PC-9 (cell line): ENCODE measurements around the gene ACSL3. TPM values are rescaled to one million over a fixed set of nuclear protein-coding genes. Genes with fewer than 3 reads are reported as not detected.
A peak's percentile ranks its signal among the peaks of the same experiment; 100 is the strongest.

Experiments
- BruUV-seq: library from RNA; stranded (reverse); fragments of 400-500 nt; replicated peaks from 2 replicates; lab custom pipeline; 2021; lab: Mats Ljungman, UMichigan
- CTCF ChIA-PET: fragments of 300-600 bp; sonication (Branson Sonifier 250); formaldehyde crosslinking; loops from one replicate; lab custom pipeline; 2022; ENCODE audit warnings: antibody characterized with exemption; lab: Charles Lee
- POLR2A ChIA-PET: fragments of 300-600 bp; sonication (Branson Sonifier 250); formaldehyde crosslinking; loops from one replicate; lab custom pipeline; 2022; ENCODE audit warnings: antibody characterized with exemption; ENCODE audit not compliant: unreplicated experiment; lab: Charles Lee
- DNase-seq, 2 experiments: peaks; one replicate each; pipeline versions ENCODE4 v3.0.0 to v3.0.0-alpha.2; 2015 to 2022; ENCODE audit warnings: mixed read lengths in 1 of 2
- H2AFZ ChIP-seq: fragments of 200-600 bp; sonication (generic); 2 replicates; pipeline ENCODE4 v1.8.1; 2017; ENCODE audit warnings: antibody characterized with exemption
- H3F3A ChIP-seq: fragments of 200-600 bp; sonication (generic); 2 replicates; pipeline ENCODE4 v1.8.1; 2017; ENCODE audit warnings: antibody characterized with exemption, mild to moderate bottlenecking, low read depth; ENCODE audit not compliant: insufficient read depth
- H3K27ac ChIP-seq: fragments of 200-600 bp; sonication (generic); 2 replicates; pipeline ENCODE4 v1.6.1; 2016; ENCODE audit warnings: mixed run types
- H3K27me3 ChIP-seq: fragments of 200-600 bp; sonication (generic); 2 replicates; pipeline ENCODE4 v1.6.1; 2016; ENCODE audit warnings: low read depth, mixed run types; ENCODE audit not compliant: insufficient read depth
- H3K36me3 ChIP-seq: fragments of 200-600 bp; sonication (generic); 2 replicates; pipeline ENCODE4 v1.6.1; 2016; ENCODE audit warnings: low read depth, mixed run types
- H3K4me1 ChIP-seq: fragments of 200-600 bp; sonication (generic); replicated peaks from 2 replicates; pipeline ENCODE4 v1.6.1; 2016; ENCODE audit warnings: mixed run types; ENCODE audit not compliant: insufficient read depth
- H3K4me2 ChIP-seq: fragments of 200-600 bp; sonication (generic); 2 replicates; pipeline ENCODE4 v1.6.1; 2017; ENCODE audit warnings: mixed run types
- H3K4me3 ChIP-seq: fragments of 200-600 bp; sonication (generic); 2 replicates; pipeline ENCODE4 v1.6.1; 2016; ENCODE audit warnings: mixed run types
- H3K79me2 ChIP-seq: fragments of 200-600 bp; sonication (generic); 2 replicates; pipeline ENCODE4 v1.6.1; 2017; ENCODE audit warnings: low read depth, mixed run types
- H3K9me2 ChIP-seq: fragments of 200-600 bp; sonication (generic); 2 replicates; pipeline ENCODE4 v1.8.1; 2017; ENCODE audit warnings: mild to moderate bottlenecking; ENCODE audit not compliant: insufficient read depth
- H3K9me3 ChIP-seq: fragments of 200-600 bp; sonication (generic); 2 replicates; pipeline ENCODE4 v1.8.1; 2016; ENCODE audit warnings: low read depth; ENCODE audit not compliant: insufficient read depth
- H4K20me1 ChIP-seq: fragments of 200-600 bp; sonication (generic); 2 replicates; pipeline ENCODE4 v1.8.1; 2017; ENCODE audit not compliant: insufficient read depth
- EZH2 ChIP-seq: fragments of 200-600 bp; sonication (generic); IDR thresholded peaks from 2 replicates; pipeline ENCODE4 v1.8.0; 2017; ENCODE audit warnings: antibody characterized with exemption, low read depth
- intact Hi-C: fragments of 100-400 bp; cut with micrococcal nuclease; formaldehyde crosslinking; loops from one replicate; pipeline ENCODE4 v1.10.0; 2022; ENCODE audit not compliant: unreplicated experiment
- total RNA-seq: library from RNA; stranded (reverse); gene quantifications from 2 replicates; pipeline ENCODE4 v1.2.3, GENCODE V29; 2021
- TF ChIP-seq, protein P1 (sequence below): fragments of 200-600 bp; sonication (generic); conservative IDR thresholded peaks from 2 replicates; pipeline ENCODE4 v1.6.1; 2017; ENCODE audit warnings: mixed run types, antibody characterized with exemption, mild to moderate bottlenecking, moderate library complexity

The ACSL3 gene
- total RNA-seq, 1 experiment from 2014 or later = 446 TPM

DNA sequence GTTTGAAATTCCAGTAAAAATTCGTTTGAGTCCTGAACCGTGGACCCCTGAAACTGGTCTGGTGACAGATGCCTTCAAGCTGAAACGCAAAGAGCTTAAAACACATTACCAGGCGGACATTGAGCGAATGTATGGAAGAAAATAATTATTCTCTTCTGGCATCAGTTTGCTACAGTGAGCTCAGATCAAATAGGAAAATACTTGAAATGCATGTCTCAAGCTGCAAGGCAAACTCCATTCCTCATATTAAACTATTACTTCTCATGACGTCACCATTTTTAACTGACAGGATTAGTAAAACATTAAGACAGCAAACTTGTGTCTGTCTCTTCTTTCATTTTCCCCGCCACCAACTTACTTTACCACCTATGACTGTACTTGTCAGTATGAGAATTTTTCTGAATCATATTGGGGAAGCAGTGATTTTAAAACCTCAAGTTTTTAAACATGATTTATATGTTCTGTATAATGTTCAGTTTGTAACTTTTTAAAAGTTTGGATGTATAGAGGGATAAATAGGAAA, 80.7 kb downstream of the ACSL3 start:
- Histone ChIP-seq H3K27me3 (no peaks in the 10 kb centered on the region), H3K9me2 (no peaks in the 10 kb centered on the region), H3F3A (peaks cover 93% of the 10 kb centered on the region), H4K20me1 (peaks cover 16% of the 10 kb centered on the region; the same call in 1 of the 2 replicates), H3K4me1 (peaks cover 42% of the 10 kb centered on the region), H3K9me3 (peaks cover 7% of the 10 kb centered on the region; the same call in 1 of the 2 replicates), H3K27ac (peak overlapping the region; percentile 69), H2AFZ (no peak overlapping the region), H3K4me3 (no peak overlapping the region), H3K36me3 (peaks cover 50% of the 10 kb centered on the region), H3K79me2 (peaks cover 43% of the 10 kb centered on the region), H3K4me2 (peak overlapping the region; percentile 63)
- BruUV-seq = TSS peak; percentile 5
- ChIA-PET POLR2A (interaction anchor here (0.6 to 0.7 kb wide), 2 partner anchors 128 to 287 kb away, joined by 5 to 8 read pairs; no protein-coding TSS in a partner anchor), CTCF (interaction anchor here (1.2 to 1.9 kb wide), 2 partner anchors 12 to 18 kb away, joined by 6 read pairs; no protein-coding TSS in a partner anchor)
- DNase-seq = no peak
- intact Hi-C loops = no loop called here
- no peak for TF ChIP-seq EZH2

DNA sequence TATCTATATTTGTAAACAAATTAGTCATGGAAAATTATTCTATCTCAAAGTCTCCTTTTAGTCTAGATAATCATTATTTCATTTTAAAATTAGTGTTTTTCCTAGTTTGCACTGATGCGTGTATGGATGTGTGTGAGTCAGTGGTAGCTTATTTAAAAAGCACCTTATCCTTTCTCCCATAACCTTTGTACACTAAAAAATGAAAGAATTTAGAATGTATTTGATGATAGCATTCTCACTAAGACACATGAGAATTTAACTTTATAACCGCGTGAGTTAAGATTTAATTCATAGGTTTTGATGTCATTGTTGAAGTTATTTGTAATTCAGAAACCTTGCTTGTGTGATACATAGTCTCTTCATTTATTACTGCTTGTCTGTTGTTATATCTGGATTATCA, 81.7 kb downstream of the ACSL3 start:
- POLR2A ChIA-PET = no interaction called here
- H3K36me3 ChIP-seq = peaks cover 41% of the 10 kb centered on the region
- DNase-seq = peak in 1 of 2 experiments; percentile 71
- no TSS peak for BruUV-seq
- CTCF ChIA-PET = interaction anchor here (0.7 to 1.0 kb wide), 2 partner anchors 27 to 235 kb away, joined by 3 read pairs; no protein-coding TSS in a partner anchor
- H3K79me2 ChIP-seq = peaks cover 39% of the 10 kb centered on the region
- H3K4me3 ChIP-seq = no peak overlapping the region; the same call in 1 of the 2 replicates
- no peaks in the 10 kb centered on the region for H3K9me2 ChIP-seq
- peaks cover 84% of the 10 kb centered on the region for H3F3A ChIP-seq
- H3K4me1 ChIP-seq = peaks cover 42% of the 10 kb centered on the region
- H3K4me2 ChIP-seq = peak overlapping the region; percentile 63
- no peaks in the 10 kb centered on the region for H3K27me3 ChIP-seq
- peaks cover 16% of the 10 kb centered on the region; the same call in 1 of the 2 replicates for H4K20me1 ChIP-seq
- peak overlapping the region; percentile 69 for H3K27ac ChIP-seq
- intact Hi-C loops = no loop called here
- H2AFZ ChIP-seq = no peak overlapping the region
- TF ChIP-seq, protein P1, sequence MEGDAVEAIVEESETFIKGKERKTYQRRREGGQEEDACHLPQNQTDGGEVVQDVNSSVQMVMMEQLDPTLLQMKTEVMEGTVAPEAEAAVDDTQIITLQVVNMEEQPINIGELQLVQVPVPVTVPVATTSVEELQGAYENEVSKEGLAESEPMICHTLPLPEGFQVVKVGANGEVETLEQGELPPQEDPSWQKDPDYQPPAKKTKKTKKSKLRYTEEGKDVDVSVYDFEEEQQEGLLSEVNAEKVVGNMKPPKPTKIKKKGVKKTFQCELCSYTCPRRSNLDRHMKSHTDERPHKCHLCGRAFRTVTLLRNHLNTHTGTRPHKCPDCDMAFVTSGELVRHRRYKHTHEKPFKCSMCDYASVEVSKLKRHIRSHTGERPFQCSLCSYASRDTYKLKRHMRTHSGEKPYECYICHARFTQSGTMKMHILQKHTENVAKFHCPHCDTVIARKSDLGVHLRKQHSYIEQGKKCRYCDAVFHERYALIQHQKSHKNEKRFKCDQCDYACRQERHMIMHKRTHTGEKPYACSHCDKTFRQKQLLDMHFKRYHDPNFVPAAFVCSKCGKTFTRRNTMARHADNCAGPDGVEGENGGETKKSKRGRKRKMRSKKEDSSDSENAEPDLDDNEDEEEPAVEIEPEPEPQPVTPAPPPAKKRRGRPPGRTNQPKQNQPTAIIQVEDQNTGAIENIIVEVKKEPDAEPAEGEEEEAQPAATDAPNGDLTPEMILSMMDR = no peak
- no peak for TF ChIP-seq EZH2
- H3K9me3 ChIP-seq = peaks cover 7% of the 10 kb centered on the region; the same call in 1 of the 2 replicates

DNA sequence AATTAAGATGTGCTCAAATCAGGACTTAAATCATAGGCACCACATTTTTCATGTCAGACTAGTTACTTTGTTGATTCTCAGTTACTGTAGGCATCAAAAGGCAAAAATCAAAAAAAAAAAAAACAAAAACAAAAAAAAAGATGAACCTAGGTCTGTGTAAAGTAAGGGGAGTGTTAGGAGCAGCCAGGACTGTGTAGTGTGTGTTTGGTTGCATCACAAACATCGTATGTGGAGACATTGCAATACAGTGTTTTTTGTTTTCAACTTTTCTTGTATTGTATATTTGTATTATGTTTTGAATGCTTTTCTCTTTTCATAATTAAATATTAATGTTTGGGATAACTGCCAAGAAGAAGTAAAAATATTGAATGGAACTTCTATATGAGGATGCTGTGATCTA, 82.1 kb downstream of the ACSL3 start:
- Histone ChIP-seq H3K4me2 (peak overlapping the region; percentile 63), H3F3A (peaks cover 84% of the 10 kb centered on the region), H3K36me3 (peaks cover 37% of the 10 kb centered on the region), H3K4me3 (peak overlapping the region; percentile 13; the same call in 1 of the 2 replicates), H3K4me1 (peaks cover 42% of the 10 kb centered on the region), H4K20me1 (peaks cover 16% of the 10 kb centered on the region; the same call in 1 of the 2 replicates), H3K9me2 (no peaks in the 10 kb centered on the region), H3K9me3 (peaks cover 6% of the 10 kb centered on the region; the same call in 1 of the 2 replicates), H3K27ac (peak overlapping the region; percentile 69), H3K79me2 (peaks cover 35% of the 10 kb centered on the region), H2AFZ (no peak overlapping the region), H3K27me3 (no peaks in the 10 kb centered on the region)
- no peak for TF ChIP-seq EZH2
- TF ChIP-seq, protein P1 = no peak
- ChIA-PET CTCF (interaction anchor here (1.0 to 2.1 kb wide), 2 partner anchors 16 to 28 kb away, joined by 3 to 16 read pairs; no protein-coding TSS in a partner anchor), POLR2A (no interaction called here)
- intact Hi-C loops = loop anchor here (1.0 kb wide), 1 partner anchor 16 kb away; no protein-coding TSS in a partner anchor
- DNase-seq = no peak
- BruUV-seq = no TSS peak
